Neuron (in vitro differentiated cells): ENCODE measurements around the gene LRRC14B.
"Not testable (repeated sequence)": the region's sequence is repeated elsewhere in the genome, so short reads cannot be mapped to it uniquely, and the experiment has no call there.

Experiments used
- H2AFZ ChIP-seq: one replicate; pipeline ENCODE4 v1.6.1; 2013; ENCODE audit warnings: low read depth, mild to moderate bottlenecking, inconsistent platforms, low read length, moderate library complexity
- H3K27me3 ChIP-seq: one replicate; pipeline ENCODE4 v1.6.1; 2013; ENCODE audit warnings: low read length; ENCODE audit not compliant: insufficient read depth
- H3K36me3 ChIP-seq: one replicate; pipeline ENCODE4 v1.6.1; 2013; ENCODE audit warnings: low read length; ENCODE audit not compliant: insufficient read depth
- H3K4me1 ChIP-seq: one replicate; pipeline ENCODE4 v1.6.1; 2013; ENCODE audit warnings: low read length; ENCODE audit not compliant: insufficient read depth
- H3K4me3 ChIP-seq: 2 replicates; pipeline ENCODE4 v1.5.1; 2013; ENCODE audit warnings: mild to moderate bottlenecking, low read length, moderate library complexity
- H3K9me3 ChIP-seq: one replicate; pipeline ENCODE4 v1.6.1; 2013; ENCODE audit warnings: low read length

LRRC14B gene

GRCh38 chr5:192970-193831 lies 1.9 kb downstream of the LRRC14B start:
- H3K4me3 ChIP-seq = no peak overlapping the region
- H2AFZ ChIP-seq = no peak overlapping the region
- no peaks in the 10 kb centered on the region for H3K9me3 ChIP-seq
- peaks cover 20% of the 10 kb centered on the region for H3K4me1 ChIP-seq
- no peaks in the 10 kb centered on the region for H3K36me3 ChIP-seq
- H3K27me3 ChIP-seq = no peaks in the 10 kb centered on the region

DNA sequence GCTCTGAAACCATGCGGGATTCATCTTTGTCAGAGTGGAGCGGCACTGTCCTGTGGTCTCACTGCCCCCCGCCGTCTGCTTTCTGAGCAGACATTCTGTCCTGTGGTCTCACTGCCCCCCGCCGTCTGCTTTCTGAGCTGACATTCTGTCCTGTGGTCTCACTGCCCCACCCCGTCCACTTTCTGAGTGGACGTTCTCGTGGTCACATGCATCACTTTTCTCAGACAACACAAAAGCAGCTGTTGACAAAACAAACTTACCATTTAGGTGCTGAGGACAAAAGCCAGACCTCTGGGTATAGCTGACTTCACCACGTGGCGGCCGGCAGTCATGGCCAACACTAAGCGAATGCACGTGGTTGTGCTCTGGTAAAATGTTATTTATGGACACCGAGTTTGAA lies 2.8 kb downstream of the LRRC14B start:
- Histone ChIP-seq H3K9me3 (no peaks in the 10 kb centered on the region), H3K4me3 (no peak overlapping the region), H3K27me3 (no peaks in the 10 kb centered on the region), H3K4me1 (peaks cover 17% of the 10 kb centered on the region), H2AFZ (no peak overlapping the region), H3K36me3 (peaks cover 3% of the 10 kb centered on the region)

GRCh38 chr5:194603-195209 lies 3.4 kb downstream of the LRRC14B start:
- Histone ChIP-seq H2AFZ (no peak overlapping the region), H3K9me3 (no peaks in the 10 kb centered on the region), H3K4me1 (peaks cover 14% of the 10 kb centered on the region), H3K27me3 (no peaks in the 10 kb centered on the region), H3K4me3 (no peak overlapping the region), H3K36me3 (peaks cover 5% of the 10 kb centered on the region)

DNA sequence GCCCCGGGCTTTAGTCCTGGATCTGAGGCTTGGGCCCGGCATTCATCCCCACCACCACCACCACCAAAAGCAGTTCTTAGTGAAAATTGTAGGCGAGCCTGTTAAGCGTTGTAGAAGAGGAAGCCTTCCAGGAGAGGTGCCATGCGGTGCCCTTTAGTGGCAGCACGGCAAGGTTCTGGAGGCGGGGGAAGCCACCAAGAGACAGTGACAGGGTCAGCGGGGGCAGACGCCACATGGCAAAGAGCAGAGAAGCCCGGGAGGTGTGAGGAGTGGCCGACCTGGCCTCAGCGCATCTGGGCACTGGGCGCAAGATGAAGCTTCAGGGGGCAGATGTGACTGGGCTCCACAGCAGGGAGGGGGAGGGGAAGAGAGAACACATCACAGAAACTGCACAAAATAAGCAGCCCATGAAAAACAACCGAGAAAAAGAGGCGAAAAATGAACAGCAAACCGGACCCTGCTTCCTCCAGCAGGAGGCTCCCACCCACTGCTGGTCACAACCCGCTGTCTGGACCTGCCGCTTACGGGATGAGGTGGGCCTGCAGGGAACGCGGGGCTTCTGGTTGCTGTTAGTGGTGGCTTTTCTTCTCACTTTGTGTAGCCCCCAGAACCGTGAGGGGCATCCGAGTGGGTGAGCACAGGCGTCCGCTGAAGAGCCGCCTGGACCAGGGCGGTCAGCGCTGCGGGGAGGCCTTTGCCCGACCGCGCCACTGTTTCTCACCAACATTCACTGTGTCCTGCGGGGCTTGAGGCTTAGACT lies 4.3 kb downstream of the LRRC14B start:
- Histone ChIP-seq H2AFZ (no peak overlapping the region), H3K36me3 (peaks cover 5% of the 10 kb centered on the region), H3K4me1 (peaks cover 14% of the 10 kb centered on the region), H3K9me3 (no peaks in the 10 kb centered on the region), H3K27me3 (no peaks in the 10 kb centered on the region), H3K4me3 (no peak overlapping the region)

DNA sequence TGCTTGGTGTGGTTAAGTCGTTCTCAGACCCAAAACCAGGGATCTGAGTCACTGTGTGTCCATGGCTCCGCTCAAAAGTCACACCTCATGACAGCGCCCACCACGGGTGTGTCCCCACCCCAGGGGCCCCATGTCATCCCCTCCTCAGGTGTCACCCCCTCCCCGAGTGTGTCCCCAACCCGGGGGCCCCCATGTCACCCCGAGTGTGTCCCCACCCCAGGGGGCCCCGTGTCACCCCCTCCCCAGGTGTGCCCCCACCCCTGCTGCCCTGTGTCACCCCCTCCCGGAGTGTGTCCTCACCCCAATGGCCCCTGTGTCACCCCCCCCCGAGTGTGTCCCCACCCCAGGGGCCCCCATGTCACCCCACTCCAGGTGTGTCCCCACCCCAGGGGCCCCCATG lies 5.1 kb downstream of the LRRC14B start:
- peaks cover 5% of the 10 kb centered on the region for H3K36me3 ChIP-seq
- H2AFZ ChIP-seq = no peak overlapping the region
- H3K4me1 ChIP-seq = peaks cover 16% of the 10 kb centered on the region

GRCh38 chr5:197031-197430 lies 5.7 kb downstream of the LRRC14B start:
- not testable (repeated sequence) for H3K4me3 ChIP-seq, H3K36me3 ChIP-seq, H3K27me3 ChIP-seq, H2AFZ ChIP-seq, H3K9me3 ChIP-seq
- H3K4me1 ChIP-seq = peaks cover 22% of the 10 kb centered on the region

More for the DNA sequence above, 5.1 kb downstream of the LRRC14B start:
- no peaks in the 10 kb centered on the region for H3K9me3 ChIP-seq
- H3K27me3 ChIP-seq = no peaks in the 10 kb centered on the region
- H3K4me3 ChIP-seq = no peak overlapping the region

DNA sequence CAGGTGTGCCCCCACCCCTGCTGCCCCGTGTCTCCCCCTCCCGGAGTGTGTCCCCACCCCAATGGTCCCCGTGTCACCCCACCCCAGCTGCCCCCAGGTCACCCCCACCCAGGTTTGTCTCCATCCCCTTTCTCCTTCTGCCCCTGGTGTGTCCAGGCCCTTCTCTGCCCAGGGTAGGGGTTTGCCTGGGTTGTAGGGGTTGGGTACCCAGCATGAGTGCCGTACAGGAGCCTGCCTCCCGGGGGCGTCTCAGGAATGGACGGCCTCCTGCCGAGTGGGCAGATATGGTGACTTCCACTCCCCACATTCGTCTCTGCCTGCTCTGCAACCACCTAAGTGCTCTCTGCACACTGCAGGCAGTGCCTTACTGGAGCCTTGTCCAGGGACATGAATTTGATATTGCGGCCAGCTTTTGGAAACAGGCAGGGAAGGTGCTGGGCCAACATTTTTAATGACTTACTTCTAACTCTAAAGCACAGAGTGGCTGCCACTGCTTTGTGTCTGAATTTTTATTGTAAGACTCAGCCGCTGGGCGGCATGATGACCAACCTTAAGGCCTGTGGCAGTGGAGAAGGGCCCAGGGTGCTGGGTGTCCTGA lies 6.7 kb downstream of the LRRC14B start:
- H3K27me3 ChIP-seq = no peaks in the 10 kb centered on the region
- H3K4me3 ChIP-seq = no peak overlapping the region
- H3K4me1 ChIP-seq = peaks cover 22% of the 10 kb centered on the region
- H3K9me3 ChIP-seq = no peaks in the 10 kb centered on the region
- peaks cover 8% of the 10 kb centered on the region for H3K36me3 ChIP-seq
- H2AFZ ChIP-seq = no peak overlapping the region

DNA sequence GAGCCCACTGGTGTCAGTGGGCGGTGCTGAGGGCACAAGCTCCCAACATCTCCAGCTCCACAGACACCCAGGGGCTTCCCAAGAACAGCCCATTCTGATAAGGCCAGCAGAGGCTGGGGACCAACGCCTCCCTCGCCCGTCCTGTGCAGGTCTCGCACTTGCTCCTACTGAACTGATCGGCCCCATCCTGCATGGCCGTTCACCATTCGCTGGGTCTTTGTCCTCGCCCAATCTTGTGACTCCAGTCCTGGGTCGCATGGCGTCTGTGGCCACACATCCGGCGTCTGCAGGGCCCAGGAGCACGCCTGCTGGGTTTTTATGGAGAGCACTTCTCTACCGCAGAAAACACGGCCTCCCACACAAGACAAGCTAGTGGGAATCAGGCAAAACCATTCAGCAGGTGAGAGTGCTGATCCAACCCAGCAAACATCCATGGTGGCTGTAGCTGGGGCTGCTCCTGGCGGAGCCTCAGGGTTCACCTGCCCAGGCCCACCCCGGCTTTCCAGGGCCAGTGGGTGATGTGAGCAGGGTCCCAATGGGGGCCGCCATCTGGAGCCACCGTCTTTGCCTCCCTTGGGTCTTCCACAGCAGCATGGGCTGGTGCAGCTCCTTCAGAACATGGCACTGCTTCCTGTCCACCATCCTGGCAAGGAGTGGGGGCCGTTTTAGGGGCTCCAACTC lies 7.4 kb downstream of the LRRC14B start:
- Histone ChIP-seq H2AFZ (no peak overlapping the region), H3K36me3 (peaks cover 13% of the 10 kb centered on the region), H3K4me1 (peaks cover 22% of the 10 kb centered on the region), H3K9me3 (no peaks in the 10 kb centered on the region), H3K27me3 (no peaks in the 10 kb centered on the region), H3K4me3 (no peak overlapping the region)

GRCh38 chr5:199197-199949 lies 8.1 kb downstream of the LRRC14B start:
- Histone ChIP-seq H3K27me3 (no peaks in the 10 kb centered on the region), H2AFZ (no peak overlapping the region), H3K4me3 (no peak overlapping the region), H3K36me3 (peaks cover 20% of the 10 kb centered on the region), H3K9me3 (no peaks in the 10 kb centered on the region), H3K4me1 (peaks cover 22% of the 10 kb centered on the region)

DNA sequence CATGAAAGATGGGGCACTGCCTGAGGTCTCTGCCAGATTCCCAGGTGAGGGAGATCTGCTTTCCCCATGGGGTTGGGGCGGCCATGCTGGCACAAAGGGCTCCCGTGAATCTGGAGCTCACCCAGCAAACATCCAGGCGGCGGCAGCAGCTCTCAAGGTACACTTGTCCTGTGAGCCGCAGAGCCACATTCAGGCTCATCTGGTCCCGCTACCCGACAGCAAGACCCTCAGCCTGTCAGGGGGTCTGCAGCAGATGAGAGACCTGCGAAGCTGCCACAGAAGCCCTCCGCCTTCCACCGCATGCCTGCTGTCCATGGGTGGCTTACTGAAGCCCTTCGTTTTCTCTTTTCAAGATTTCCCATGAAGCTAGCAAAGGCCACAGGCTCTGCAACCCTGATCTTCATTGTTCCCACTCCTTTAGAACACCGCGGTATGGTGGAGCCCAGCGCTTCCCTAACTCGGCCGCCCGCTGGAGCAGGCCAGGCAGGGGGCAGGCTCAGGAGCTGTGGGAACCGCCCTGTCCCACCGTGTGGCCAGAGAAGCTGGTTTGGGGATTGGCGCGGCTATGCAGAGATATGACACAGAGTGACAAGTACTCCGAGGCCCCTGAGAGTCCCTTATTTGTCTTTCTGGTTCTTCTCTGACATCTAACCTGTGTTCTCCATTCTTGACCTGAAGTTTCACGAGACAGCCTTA lies 8.8 kb downstream of the LRRC14B start:
- Histone ChIP-seq H3K27me3 (no peaks in the 10 kb centered on the region), H3K9me3 (no peaks in the 10 kb centered on the region), H3K4me1 (peaks cover 22% of the 10 kb centered on the region), H3K4me3 (no peak overlapping the region), H3K36me3 (peaks cover 27% of the 10 kb centered on the region), H2AFZ (no peak overlapping the region)

DNA sequence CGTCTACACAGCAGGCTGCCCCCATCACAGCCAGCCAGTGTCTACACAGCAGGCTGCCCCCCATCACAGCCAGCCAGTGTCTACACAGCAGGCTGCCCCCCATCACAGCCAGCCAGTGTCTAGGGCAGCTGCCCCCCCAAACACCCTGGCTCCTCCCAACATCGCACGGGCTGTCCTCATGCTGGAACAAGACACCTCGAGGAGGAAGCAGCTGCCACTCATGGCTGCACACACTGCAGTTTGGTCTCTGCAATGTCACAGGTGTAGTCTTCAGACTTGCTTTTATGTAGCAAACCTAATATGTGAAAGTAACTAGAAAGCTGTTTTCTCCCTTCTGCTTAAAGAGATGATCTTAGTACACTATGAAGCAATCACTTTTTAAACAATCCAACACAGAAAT lies 9.7 kb downstream of the LRRC14B start:
- no peaks in the 10 kb centered on the region for H3K9me3 ChIP-seq
- H3K4me3 ChIP-seq = no peak overlapping the region
- H3K27me3 ChIP-seq = no peaks in the 10 kb centered on the region
- H3K4me1 ChIP-seq = peaks cover 22% of the 10 kb centered on the region
- peaks cover 35% of the 10 kb centered on the region for H3K36me3 ChIP-seq
- H2AFZ ChIP-seq = no peak overlapping the region
